ENCODE results near the gene RUBCN. TPM values are rescaled to one million over a fixed set of nuclear protein-coding genes. Genes with fewer than 3 reads are reported as not detected.

The RUBCN gene
- 7.3 and 10.7 TPM in 2 replicates for total RNA-seq

DNA sequence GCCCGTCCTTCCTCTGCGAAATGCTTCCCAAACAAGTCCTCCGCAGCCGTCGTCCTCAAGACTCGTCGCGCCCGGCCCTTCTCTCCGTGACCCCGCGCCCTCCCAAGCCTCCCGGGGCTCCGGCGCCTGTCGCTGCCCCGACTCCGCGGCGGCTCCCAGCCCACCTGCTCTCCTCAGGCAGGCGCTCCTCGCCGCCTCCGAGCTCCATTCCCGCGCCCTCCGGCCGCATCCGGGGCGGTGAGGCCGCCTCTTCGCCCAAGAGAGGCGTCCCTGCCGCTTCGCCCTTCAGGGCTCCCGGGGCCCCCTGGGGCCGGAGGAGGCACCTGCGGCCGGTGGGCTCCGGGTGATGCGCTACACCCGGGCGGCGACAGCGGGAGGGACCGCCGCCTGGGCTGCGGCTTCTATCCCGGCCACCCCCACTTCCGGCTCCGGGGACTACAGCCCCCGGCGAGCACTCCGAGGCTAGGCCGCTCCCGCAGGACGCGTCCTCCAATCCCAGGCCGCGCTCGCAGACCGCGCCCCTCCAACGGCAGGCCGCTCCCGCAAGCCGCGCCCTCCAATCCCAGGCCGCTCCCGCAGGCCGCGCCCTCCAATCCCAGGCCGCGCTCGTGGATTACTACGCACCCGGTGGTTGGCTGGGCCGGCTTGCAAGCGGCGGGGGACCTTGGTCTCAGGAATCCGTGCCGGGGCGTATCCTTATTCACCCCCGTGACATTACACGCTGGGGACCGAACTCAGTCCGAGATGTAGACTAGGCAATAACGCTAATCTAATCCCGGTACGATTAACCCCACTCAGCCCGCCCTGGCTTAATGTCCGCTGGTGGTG lies at the start of gene RUBCN:
Gene RUBCN (minus strand): TSS at position 414 of the 828 bp plus-strand sequence. CDS start 185 bp downstream, at position 229.

DNA sequence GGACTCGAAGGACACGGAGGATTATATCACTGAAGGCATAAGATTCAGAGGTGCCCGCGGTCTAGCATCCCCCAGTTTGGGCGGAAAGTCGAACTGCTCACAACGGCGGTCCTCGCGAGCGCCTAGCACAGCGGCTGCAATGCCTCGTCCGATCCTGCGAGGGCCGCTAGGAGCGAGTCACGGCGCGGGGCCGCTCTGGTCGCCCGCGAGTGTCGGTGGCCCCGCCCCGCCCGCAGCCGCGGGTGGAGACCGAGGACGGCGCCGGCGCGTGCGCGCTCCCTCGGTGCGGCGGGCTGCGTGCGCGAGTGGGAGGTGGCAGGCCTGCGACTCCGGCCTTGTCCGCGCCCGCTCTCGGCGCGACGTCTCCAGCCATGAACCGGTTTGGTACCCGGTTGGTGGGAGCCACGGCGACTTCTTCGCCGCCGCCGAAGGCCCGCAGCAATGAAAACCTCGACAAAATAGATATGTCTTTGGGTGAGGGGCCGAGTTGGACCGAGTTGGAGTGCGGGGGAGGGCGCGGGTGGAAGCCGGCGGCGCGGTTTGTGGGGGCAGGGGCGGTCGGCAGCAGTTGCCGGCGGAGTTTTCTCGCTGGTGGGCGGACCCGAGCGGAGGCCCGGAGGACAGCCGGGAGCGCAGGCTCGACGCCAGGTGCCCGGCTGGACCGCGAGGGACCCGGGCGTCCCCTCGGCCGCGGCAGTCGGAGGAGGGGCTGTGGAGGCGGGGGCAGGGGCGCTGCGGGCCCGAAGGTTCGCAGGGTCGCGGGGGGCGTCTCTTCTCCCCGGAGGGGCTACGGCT lies 13.1 kb upstream of the RUBCN start, which contains the start of gene FYTTD1:
Gene FYTTD1 (plus strand): TSS at position 283 of the 795 bp plus-strand sequence. CDS start 89 bp downstream, at position 372.

Other genes starting within 250 kb of the RUBCN start
- gene BDH1, start 180.9 kb downstream of the RUBCN start, total RNA-seq: 3.0 and 3.4 TPM in 2 replicates
- 19.9 and 27.5 TPM in 2 replicates for gene FYTTD1, start 13.0 kb upstream of the RUBCN start, total RNA-seq
- gene LRCH3, start 54.4 kb upstream of the RUBCN start, total RNA-seq: 16.0 and 18.8 TPM in 2 replicates
- gene RPL35A, start 213.3 kb upstream of the RUBCN start, total RNA-seq: 777 and 1,023 TPM in 2 replicates
- 3.1 and 9.2 TPM in 2 replicates for gene LMLN, start 223.3 kb upstream of the RUBCN start, total RNA-seq

All from pericardium fibroblast (primary cell).